ENCODE measurements around the gene ALG12. TPM values are rescaled to one million over a fixed set of nuclear protein-coding genes. Genes with fewer than 3 reads are reported as not detected.

ALG12 gene
- polyA plus RNA-seq, 1 of the 3 experiments (the other 2 are of a cell fraction) = 9.9 TPM

DNA sequence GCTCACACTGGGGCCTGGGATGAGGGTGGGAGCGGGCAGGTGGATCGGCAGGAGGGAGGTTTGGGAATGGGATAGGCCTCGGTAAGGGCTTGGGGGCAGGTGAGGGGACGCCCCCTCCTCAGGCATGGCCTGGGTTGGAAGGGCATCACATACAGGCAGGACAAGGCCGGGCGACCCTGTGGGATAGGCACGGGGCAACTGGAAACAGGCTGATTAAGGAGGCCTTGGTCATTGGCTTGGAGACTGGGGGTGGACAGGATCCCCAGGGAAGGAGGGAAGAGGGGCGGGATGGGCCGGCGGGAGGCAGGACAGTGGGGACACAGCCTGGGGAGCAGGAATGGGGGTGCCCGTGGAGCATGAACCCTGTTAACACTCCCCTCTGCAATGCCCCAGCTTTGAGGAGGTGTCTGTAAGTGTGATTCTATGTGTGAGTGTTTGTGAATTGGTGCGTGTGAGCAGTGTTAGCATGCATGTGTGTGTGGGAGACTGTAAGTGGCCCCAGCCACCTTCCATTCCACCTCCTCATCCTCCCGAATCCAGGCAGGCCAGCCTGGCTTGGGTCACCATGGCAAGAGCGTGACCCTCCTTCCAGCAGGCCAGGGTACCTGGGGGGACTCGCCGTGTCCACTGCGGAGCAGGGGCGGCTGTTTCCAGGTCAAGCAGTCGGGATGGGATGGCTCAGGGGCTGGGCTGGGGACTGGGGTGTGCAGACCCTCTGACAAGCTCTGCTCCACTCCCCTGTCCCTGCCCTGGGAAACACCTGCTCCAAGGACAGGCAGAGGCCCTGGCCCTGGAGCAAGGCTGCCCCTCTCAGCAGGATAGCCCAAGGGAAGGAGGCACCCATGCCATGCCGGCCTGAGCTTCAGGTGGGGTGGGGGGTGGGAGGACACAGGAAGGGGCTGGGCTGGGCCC, 38.9 kb upstream of the ALG12 start:
- Histone ChIP-seq H3K27ac (ENCODE audit: low read depth in 2 of 2, low read length in 1 of 2) (no peak overlapping the region), H3K4me3 (ENCODE audit: low read depth in 2 of 2, low read length in 1 of 2) (no peak overlapping the region), H3K9me2 (no peaks in the 10 kb centered on the region), H3K9ac (no peak overlapping the region), H3K4me1 (ENCODE audit: control insufficient read depth in 1 of 2, insufficient read depth in 2 of 2, low read depth in 1 of 2, low read length in 1 of 2) (peaks cover 13 to 53% of the 10 kb centered on the region in 2 experiments; a peak in 3 of 4 replicates), H4K20me1 (ENCODE audit: insufficient read depth) (peaks cover 7% of the 10 kb centered on the region), H3F3A (replicated peaks; ENCODE audit: insufficient read depth) (no peaks in the 10 kb centered on the region), H2AFZ (ENCODE audit: low read depth) (no peak overlapping the region), H3K27me3 (ENCODE audit: insufficient read depth) (no peaks in the 10 kb centered on the region), H3K36me3 (replicated peaks in 1 of 2; ENCODE audit: control insufficient read depth in 1 of 2, insufficient read depth in 2 of 2, low read length in 1 of 2) (no peaks in the 10 kb centered on the region), H3K79me2 (ENCODE audit: insufficient read depth) (peaks cover 10% of the 10 kb centered on the region; the same call in 1 of the 2 replicates), H3K9me3 (no peaks in the 10 kb centered on the region), H3K4me2 (no peak overlapping the region)
- ChIA-PET CTCF (no interaction called here), POLR2A (no interaction called here)
- no peak for TF ChIP-seq FOXJ3 (CRISPR knock-in tag; IDR thresholded peaks at IDR 0.05)
- TF ChIP-seq, protein P1, sequence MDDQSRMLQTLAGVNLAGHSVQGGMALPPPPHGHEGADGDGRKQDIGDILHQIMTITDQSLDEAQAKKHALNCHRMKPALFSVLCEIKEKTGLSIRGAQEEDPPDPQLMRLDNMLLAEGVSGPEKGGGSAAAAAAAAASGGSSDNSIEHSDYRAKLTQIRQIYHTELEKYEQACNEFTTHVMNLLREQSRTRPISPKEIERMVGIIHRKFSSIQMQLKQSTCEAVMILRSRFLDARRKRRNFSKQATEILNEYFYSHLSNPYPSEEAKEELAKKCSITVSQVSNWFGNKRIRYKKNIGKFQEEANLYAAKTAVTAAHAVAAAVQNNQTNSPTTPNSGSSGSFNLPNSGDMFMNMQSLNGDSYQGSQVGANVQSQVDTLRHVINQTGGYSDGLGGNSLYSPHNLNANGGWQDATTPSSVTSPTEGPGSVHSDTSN (IDR thresholded peaks at IDR 0.05) = no peak
- TF ChIP-seq TCF12 (IDR thresholded peaks at IDR 0.05) = no peak
- no peak for TF ChIP-seq POLR2AphosphoS5 (IDR thresholded peaks at IDR 0.05; ENCODE audit: low read depth, low read length)
- DNase-seq = no peak
- 85% methylated on average over 14 of the region's 20 CpGs for WGBS (ENCODE audit: low lambda C conversion rate)

DNA sequence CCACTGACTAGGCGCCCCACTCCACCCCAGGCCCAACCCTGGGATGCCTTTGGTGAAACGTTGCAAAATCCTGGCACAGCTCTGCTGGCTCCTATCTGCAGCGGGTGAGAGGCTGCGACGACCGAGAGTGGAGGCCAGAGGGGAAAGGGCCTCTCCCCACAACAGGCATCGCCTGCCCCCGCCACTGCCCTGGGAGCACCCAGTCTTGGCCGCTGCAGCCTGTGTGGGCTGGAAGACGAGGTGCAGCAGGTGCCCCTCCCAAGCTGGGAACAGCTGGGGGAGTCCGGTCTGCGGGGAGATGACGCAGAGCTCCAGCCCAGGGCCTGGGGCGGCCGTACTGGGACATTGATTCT, 38.2 kb upstream of the ALG12 start:
- ChIA-PET CTCF (interaction anchor here (1.3 kb wide), 1 partner anchor 13 kb away, joined by 3 read pairs; no protein-coding TSS in a partner anchor), POLR2A (no interaction called here)
- no peak for DNase-seq
- Histone ChIP-seq H3K9ac (no peak overlapping the region), H3K36me3 (replicated peaks in 1 of 2; ENCODE audit: control insufficient read depth in 1 of 2, insufficient read depth in 2 of 2, low read length in 1 of 2) (no peaks in the 10 kb centered on the region), H3K27ac (ENCODE audit: low read depth in 2 of 2, low read length in 1 of 2) (no peak overlapping the region), H2AFZ (ENCODE audit: low read depth) (no peak overlapping the region), H3K4me2 (no peak overlapping the region), H3K79me2 (ENCODE audit: insufficient read depth) (peaks cover 4% of the 10 kb centered on the region; the same call in 1 of the 2 replicates), H3K4me3 (ENCODE audit: low read depth in 2 of 2, low read length in 1 of 2) (no peak overlapping the region), H4K20me1 (ENCODE audit: insufficient read depth) (peaks cover under 1% of the 10 kb centered on the region; the same call in 1 of the 2 replicates), H3K27me3 (ENCODE audit: insufficient read depth) (no peaks in the 10 kb centered on the region), H3K4me1 (ENCODE audit: control insufficient read depth in 1 of 2, insufficient read depth in 2 of 2, low read depth in 1 of 2, low read length in 1 of 2) (peaks cover 18 to 47% of the 10 kb centered on the region in 2 experiments; a peak in 3 of 4 replicates), H3F3A (replicated peaks; ENCODE audit: insufficient read depth) (no peaks in the 10 kb centered on the region), H3K9me2 (no peaks in the 10 kb centered on the region), H3K9me3 (no peaks in the 10 kb centered on the region)
- 80% methylated on average over 9 of the region's 15 CpGs for WGBS (ENCODE audit: low lambda C conversion rate)
- TF ChIP-seq TEAD4 (IDR thresholded peaks at IDR 0.05; ENCODE audit: borderline replicate concordance, insufficient read depth) (no peak), NFIC (IDR thresholded peaks at IDR 0.05; ENCODE audit: borderline replicate concordance) (no peak), TCF12 (IDR thresholded peaks at IDR 0.05) (no peak), FOXM1 (IDR thresholded peaks at IDR 0.05; ENCODE audit: low read depth) (no peak), EP300 (IDR thresholded peaks at IDR 0.05; ENCODE audit: borderline replicate concordance in 1 of 2, low read depth in 1 of 2, low read length in 1 of 2) (no peak), JUND (IDR thresholded peaks at IDR 0.05) (no peak), FOSL2 (IDR thresholded peaks at IDR 0.05; ENCODE audit: borderline replicate concordance, low read depth) (no peak), ELF1 (IDR thresholded peaks at IDR 0.05) (no peak), RAD21 (IDR thresholded peaks at IDR 0.05; ENCODE audit: low read length) (no peak), SMC3 (IDR thresholded peaks at IDR 0.05; ENCODE audit: low read depth, low read length) (no peak), CHD2 (IDR thresholded peaks at IDR 0.05; ENCODE audit: low read length, partially characterized antibody) (no peak)
- TF ChIP-seq, protein P2, sequence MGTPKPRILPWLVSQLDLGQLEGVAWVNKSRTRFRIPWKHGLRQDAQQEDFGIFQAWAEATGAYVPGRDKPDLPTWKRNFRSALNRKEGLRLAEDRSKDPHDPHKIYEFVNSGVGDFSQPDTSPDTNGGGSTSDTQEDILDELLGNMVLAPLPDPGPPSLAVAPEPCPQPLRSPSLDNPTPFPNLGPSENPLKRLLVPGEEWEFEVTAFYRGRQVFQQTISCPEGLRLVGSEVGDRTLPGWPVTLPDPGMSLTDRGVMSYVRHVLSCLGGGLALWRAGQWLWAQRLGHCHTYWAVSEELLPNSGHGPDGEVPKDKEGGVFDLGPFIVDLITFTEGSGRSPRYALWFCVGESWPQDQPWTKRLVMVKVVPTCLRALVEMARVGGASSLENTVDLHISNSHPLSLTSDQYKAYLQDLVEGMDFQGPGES (IDR thresholded peaks at IDR 0.05; ENCODE audit: low read depth, low read length) = no peak
- TF ChIP-seq, protein P3, sequence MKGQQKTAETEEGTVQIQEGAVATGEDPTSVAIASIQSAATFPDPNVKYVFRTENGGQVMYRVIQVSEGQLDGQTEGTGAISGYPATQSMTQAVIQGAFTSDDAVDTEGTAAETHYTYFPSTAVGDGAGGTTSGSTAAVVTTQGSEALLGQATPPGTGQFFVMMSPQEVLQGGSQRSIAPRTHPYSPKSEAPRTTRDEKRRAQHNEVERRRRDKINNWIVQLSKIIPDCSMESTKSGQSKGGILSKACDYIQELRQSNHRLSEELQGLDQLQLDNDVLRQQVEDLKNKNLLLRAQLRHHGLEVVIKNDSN (IDR thresholded peaks at IDR 0.05; ENCODE audit: borderline replicate concordance, low read depth) = no peak
- TF ChIP-seq, protein P1 (IDR thresholded peaks at IDR 0.05) = no peak
- TF ChIP-seq, protein P4, sequence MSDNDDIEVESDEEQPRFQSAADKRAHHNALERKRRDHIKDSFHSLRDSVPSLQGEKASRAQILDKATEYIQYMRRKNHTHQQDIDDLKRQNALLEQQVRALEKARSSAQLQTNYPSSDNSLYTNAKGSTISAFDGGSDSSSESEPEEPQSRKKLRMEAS (IDR thresholded peaks at IDR 0.05; ENCODE audit: low read depth) = no peak
- TF ChIP-seq, protein P5, sequence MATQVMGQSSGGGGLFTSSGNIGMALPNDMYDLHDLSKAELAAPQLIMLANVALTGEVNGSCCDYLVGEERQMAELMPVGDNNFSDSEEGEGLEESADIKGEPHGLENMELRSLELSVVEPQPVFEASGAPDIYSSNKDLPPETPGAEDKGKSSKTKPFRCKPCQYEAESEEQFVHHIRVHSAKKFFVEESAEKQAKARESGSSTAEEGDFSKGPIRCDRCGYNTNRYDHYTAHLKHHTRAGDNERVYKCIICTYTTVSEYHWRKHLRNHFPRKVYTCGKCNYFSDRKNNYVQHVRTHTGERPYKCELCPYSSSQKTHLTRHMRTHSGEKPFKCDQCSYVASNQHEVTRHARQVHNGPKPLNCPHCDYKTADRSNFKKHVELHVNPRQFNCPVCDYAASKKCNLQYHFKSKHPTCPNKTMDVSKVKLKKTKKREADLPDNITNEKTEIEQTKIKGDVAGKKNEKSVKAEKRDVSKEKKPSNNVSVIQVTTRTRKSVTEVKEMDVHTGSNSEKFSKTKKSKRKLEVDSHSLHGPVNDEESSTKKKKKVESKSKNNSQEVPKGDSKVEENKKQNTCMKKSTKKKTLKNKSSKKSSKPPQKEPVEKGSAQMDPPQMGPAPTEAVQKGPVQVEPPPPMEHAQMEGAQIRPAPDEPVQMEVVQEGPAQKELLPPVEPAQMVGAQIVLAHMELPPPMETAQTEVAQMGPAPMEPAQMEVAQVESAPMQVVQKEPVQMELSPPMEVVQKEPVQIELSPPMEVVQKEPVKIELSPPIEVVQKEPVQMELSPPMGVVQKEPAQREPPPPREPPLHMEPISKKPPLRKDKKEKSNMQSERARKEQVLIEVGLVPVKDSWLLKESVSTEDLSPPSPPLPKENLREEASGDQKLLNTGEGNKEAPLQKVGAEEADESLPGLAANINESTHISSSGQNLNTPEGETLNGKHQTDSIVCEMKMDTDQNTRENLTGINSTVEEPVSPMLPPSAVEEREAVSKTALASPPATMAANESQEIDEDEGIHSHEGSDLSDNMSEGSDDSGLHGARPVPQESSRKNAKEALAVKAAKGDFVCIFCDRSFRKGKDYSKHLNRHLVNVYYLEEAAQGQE (IDR thresholded peaks at IDR 0.05; ENCODE audit: low read depth, low read length) = no peak
